Fibroblast of the aortic adventitia (primary cell): Measurements from ENCODE around the gene EPG5. TPM values are rescaled to one million over a fixed set of nuclear protein-coding genes. Genes with fewer than 3 reads are reported as not detected.

Experiments used
- DNase-seq: peaks from one replicate; pipeline ENCODE4 v3.0.0-alpha.2; 2010; ENCODE audit warnings: low read depth
- H3K4me3 ChIP-seq: 2 replicates; pipeline ENCODE4 v1.5.1; 2011; ENCODE audit warnings: low read depth, mild to moderate bottlenecking, control low read depth, low read length, moderate library complexity
- CTCF ChIP-seq: IDR thresholded peaks from 2 replicates; pipeline ENCODE4 v1.5.1; 2011; ENCODE audit warnings: mild to moderate bottlenecking, low read length, control low read depth, inconsistent platforms; ENCODE audit not compliant: insufficient read depth
- total RNA-seq: library from RNA; depleted of rRNA; stranded (reverse); fragments of >200 nt; gene quantifications from 2 replicates; pipeline ENCODE4 v1.2.3, GENCODE V29; 2012; ENCODE audit warnings: low replicate concordance

Gene EPG5
- total RNA-seq, 1 donor: 66.3 TPM

DNA sequence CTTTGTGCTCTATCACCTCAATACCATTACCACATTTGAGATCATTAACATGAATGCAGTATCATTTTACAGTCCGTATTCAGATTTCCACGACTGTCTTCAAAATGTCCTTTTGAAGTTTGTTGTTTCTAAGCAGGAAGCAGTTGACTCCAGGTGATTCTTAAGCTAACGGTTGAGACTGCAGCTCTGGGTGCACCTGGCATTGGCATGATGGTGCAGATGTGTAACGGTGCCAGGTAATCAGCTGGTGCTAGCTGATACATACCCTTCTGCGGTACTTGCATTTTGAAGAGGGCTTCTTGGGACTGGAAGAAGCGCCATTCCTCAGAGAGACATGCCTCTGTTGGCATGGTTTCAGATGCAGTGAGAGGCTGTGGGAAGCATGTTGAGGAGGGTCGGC, 122.2 kb downstream of the EPG5 start:
- no peak for TF ChIP-seq CTCF
- no peak for DNase-seq
- no peak overlapping the region for H3K4me3 ChIP-seq

DNA sequence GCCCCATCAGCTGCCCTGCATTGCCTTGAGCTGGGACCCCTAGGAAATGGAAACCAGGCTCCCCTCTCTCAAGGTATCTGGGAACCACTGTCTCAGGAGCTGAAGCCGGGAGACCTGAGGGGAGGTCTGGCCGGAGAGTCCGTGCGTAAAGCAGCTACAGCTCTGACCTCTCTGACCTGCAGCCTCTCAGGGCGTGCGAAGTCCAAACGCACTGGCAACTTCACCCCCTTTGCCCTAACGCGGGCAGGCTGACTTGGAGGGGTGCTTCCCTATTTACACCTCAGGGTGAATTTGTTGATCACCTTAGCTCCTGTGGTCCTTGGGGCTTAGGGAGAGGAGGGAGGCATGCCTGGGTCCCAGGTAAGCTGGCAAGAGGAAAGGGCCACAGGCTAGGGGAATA, 124.1 kb downstream of the EPG5 start:
- no peak for TF ChIP-seq CTCF
- no peak for DNase-seq
- H3K4me3 ChIP-seq: no peak overlapping the region

DNA sequence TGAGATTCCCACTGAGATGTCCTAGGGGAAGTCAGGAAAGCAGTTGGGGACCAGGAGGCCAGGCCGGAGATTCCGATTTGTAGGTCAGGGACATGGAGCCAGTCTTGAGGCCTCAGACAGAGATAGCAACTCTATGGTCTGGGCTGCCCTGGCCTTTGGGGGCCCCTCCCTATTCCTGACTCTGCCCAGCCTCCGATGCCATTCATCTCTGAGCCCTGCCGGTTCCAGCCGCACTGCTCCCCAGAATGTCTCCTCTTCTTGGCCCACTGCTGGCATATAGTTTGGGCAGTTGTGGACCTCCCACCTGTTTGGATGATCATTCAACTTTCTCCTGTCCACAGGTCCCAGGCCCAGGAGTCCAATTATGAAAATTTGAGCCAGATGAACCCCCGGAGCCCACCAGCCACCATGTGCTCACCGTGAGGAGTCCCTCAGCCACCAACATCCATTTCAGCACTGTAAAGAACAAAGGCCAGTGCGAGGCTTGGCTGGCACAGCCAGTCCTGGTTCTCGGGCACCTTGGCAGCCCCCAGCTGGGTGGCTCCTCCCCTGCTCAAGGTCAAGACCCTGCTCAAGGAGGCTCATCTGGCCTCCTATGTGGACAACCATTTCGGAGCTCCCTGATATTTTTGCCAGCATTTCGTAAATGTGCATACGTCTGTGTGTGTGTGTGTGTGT, 125.2 kb downstream of the EPG5 start:
- no peak for DNase-seq
- TF ChIP-seq CTCF: no peak

GRCh38 chr18:45841060-45841764, 125.9 kb downstream of the EPG5 start:
- TF ChIP-seq CTCF: no peak
- DNase-seq: no peak
- no peak overlapping the region for H3K4me3 ChIP-seq

More for the DNA sequence above, 125.2 kb downstream of the EPG5 start:
- no peak overlapping the region for H3K4me3 ChIP-seq

DNA sequence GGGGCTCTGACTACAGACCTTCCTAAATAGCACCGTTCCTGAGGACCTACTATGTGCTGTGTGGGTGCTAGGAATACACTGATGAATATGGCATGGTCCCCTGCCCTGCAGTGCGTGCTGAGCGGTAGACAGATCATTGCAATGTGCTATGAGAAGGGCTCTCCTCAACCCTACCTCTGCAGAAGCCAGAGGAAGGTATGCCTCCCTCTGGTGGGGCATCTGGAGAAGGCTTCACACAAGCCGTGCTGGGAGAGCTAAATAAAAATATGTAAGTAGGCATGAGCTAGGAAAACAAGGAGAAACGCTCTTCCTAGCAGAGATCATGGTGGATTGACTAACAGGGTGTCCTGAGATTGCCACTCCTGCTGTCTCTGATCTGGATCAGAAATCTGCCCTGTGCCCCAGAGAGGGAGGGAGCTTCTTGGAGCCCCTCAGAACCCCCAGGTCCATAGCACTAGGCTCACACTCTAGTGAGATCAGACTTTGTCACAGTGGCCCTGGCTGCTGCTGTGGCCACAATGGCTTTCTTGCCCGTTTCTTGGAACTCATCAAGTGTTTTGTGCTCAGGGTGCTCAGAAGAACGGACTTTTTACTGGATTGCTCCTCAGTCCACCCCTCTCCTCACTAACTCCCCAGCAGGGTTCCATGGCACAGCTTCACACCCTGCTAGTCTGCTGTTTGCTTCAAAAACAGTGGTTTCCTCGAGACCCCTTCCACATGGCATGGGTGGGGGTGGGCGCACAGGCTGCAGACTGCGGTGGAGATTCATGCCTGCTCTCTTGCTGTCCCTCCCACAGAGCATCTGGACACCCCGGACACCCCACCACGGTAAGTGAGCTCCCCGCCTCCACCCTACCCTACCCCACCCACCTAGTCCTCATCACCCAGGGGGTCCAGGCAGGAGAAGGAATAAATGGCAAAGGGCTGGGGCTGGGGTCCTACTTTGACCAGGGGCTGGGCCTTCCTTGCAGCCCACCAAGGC, 127.4 kb downstream of the EPG5 start:
- peak; percentile 77 for TF ChIP-seq CTCF
- no peak overlapping the region for H3K4me3 ChIP-seq
- DNase-seq: peak; percentile 81

- no peak for TF ChIP-seq CTCF
- H3K4me3 ChIP-seq: no peak overlapping the region
- no peak for DNase-seq
Measured at GRCh38 chr18:45838302-45839070, 128.6 kb downstream of the EPG5 start.
